Epithelial cell of proximal tubule (primary cell): ENCODE measurements around the gene AQP9. TPM values are rescaled to one million over a fixed set of nuclear protein-coding genes. Genes with fewer than 3 reads are reported as not detected.

ENCODE experiments used
- DNase-seq: peaks from one replicate; pipeline ENCODE4 v3.0.0-alpha.2; 2011; ENCODE audit warnings: low read depth
- H3K4me3 ChIP-seq: 2 replicates; pipeline ENCODE4 v1.5.1; 2011; ENCODE audit warnings: low read depth, mild to moderate bottlenecking, low read length
- CTCF ChIP-seq: conservative IDR thresholded peaks from 2 replicates; pipeline ENCODE4 v1.5.1; 2012; ENCODE audit warnings: low read depth, mild to moderate bottlenecking, low read length
- total RNA-seq: library from RNA; depleted of rRNA; stranded (reverse); fragments of >200 nt; gene quantifications from 2 replicates; pipeline ENCODE4 v1.2.3, GENCODE V29; 2015

AQP9 gene
- total RNA-seq, 1 donor from 2014 or later: not detected

- no peak overlapping the region for H3K4me3 ChIP-seq
- no peak for DNase-seq
- TF ChIP-seq CTCF: peak; percentile 72
Measured at GRCh38 chr15:58212909-58213526, 74.8 kb downstream of the AQP9 start.

GRCh38 chr15:58213587-58214338 lies 75.6 kb downstream of the AQP9 start:
- H3K4me3 ChIP-seq: no peak overlapping the region
- DNase-seq: no peak
- TF ChIP-seq CTCF: no peak

GRCh38 chr15:58214591-58215340 lies 76.6 kb downstream of the AQP9 start:
- DNase-seq: no peak
- no peak overlapping the region for H3K4me3 ChIP-seq
- TF ChIP-seq CTCF: no peak

GRCh38 chr15:58217460-58217859 lies 79.3 kb downstream of the AQP9 start:
- no peak overlapping the region for H3K4me3 ChIP-seq
- TF ChIP-seq CTCF: no peak
- DNase-seq: no peak

GRCh38 chr15:58221591-58222241 lies 83.5 kb downstream of the AQP9 start:
- no peak for DNase-seq
- TF ChIP-seq CTCF: peak; percentile 67
- H3K4me3 ChIP-seq: no peak overlapping the region

- no peak for DNase-seq
- no peak overlapping the region for H3K4me3 ChIP-seq
- TF ChIP-seq CTCF: peak; percentile 6
Measured at GRCh38 chr15:58222679-58223078, 84.5 kb downstream of the AQP9 start.
